Lower lobe of right lung (tissue), 2 donors: ENCODE results near the gene ZCCHC4. TPM values are rescaled to one million over a fixed set of nuclear protein-coding genes. Genes with fewer than 3 reads are reported as not detected.

ENCODE experiments used
- ATAC-seq, 2 donors: fragments of 200-7000 bp; cut with Tn5 transposase; one replicate each; pipeline ENCODE4 v1.9.1; 2020 to 2022; ENCODE audit warnings: mild to moderate bottlenecking in 2 of 2, moderate library complexity in 2 of 2
- DNase-seq: peaks from one replicate; pipeline ENCODE4 v3.0.0-alpha.2; 2020
- H3K27ac ChIP-seq: fragments of 200-600 bp; one replicate; pipeline ENCODE4 v1.8.0; 2022
- H3K27me3 ChIP-seq: fragments of 200-600 bp; one replicate; pipeline ENCODE4 v1.8.0; 2022; ENCODE audit warnings: low read depth
- H3K36me3 ChIP-seq: fragments of 200-600 bp; one replicate; pipeline ENCODE4 v1.8.0; 2022; ENCODE audit warnings: mild to moderate bottlenecking
- H3K4me1 ChIP-seq: fragments of 200-600 bp; one replicate; pipeline ENCODE4 v1.8.0; 2022
- H3K4me3 ChIP-seq: fragments of 200-600 bp; one replicate; pipeline ENCODE4 v1.8.0; 2022; ENCODE audit warnings: mild to moderate bottlenecking
- H3K9me3 ChIP-seq: fragments of 200-600 bp; one replicate; pipeline ENCODE4 v1.8.0; 2022
- CTCF ChIP-seq: fragments of 200-600 bp; IDR thresholded peaks from one replicate; pipeline ENCODE4 v1.8.0; 2022; ENCODE audit warnings: antibody characterized with exemption, mild to moderate bottlenecking
- intact Hi-C: fragments of 100-400 bp; cut with DNase I; formaldehyde crosslinking; loops from one replicate; pipeline ENCODE4 v1.11.0; 2022
- total RNA-seq: library from RNA; stranded (reverse); fragmentation: NEBNext Ultra II Directional; extraction: Animal tissue kit (Norgen Biotek cat#: 25700); gene quantifications from one replicate; pipeline ENCODE4 v1.2.1, GENCODE V29; 2021
- donor health status: DM: no; HTN: yes; CAD: no; lungs with severe emphysema.

Gene ZCCHC4
- total RNA-seq, 1 donor from 2014 or later, result 12.2 TPM

- Histone ChIP-seq H3K4me1 (no peaks in the 10 kb centered on the region), H3K36me3 (no peaks in the 10 kb centered on the region), H3K27me3 (no peaks in the 10 kb centered on the region), H3K27ac (no peak overlapping the region), H3K4me3 (no peak overlapping the region), H3K9me3 (no peaks in the 10 kb centered on the region)
- DNase-seq (no peak), ATAC-seq (no peak)
- no peak for TF ChIP-seq CTCF
- intact Hi-C loops, result no loop called here
These were observed 9.9 kb upstream of the ZCCHC4 start for GRCh38 chr4:25302626-25303025.

DNA sequence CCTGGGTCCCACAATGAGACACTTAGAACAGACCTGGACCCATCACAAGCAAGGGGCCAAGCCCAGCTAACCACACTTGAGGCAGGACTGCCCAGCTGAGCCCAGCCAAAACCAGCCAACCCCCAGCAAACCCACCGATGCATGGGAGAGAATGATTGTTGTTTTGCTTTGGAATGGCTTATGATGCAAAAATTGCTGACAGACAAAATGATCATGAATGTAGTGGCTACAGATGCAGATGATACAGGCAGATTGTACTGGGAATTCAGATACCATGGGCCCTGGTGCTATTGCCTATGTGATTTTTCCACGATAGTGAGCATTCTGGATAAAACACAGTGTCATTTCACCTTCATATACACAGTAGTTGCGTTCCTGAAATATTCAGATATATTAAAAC lies 9.0 kb upstream of the ZCCHC4 start:
- no peak for DNase-seq
- Histone ChIP-seq H3K9me3 (no peaks in the 10 kb centered on the region), H3K27me3 (no peaks in the 10 kb centered on the region), H3K27ac (no peak overlapping the region), H3K36me3 (no peaks in the 10 kb centered on the region), H3K4me1 (no peaks in the 10 kb centered on the region), H3K4me3 (no peak overlapping the region)
- intact Hi-C loops, result no loop called here
- ATAC-seq, result no peak
- TF ChIP-seq CTCF, result no peak

GRCh38 chr4:25306518-25307057 lies 6.0 kb upstream of the ZCCHC4 start:
- Histone ChIP-seq H3K9me3 (no peaks in the 10 kb centered on the region), H3K4me3 (no peak overlapping the region), H3K27ac (no peak overlapping the region), H3K36me3 (no peaks in the 10 kb centered on the region), H3K4me1 (no peaks in the 10 kb centered on the region), H3K27me3 (no peaks in the 10 kb centered on the region)
- intact Hi-C loops, result no loop called here
- ATAC-seq, result no peak
- no peak for TF ChIP-seq CTCF
- DNase-seq, result no peak

DNA sequence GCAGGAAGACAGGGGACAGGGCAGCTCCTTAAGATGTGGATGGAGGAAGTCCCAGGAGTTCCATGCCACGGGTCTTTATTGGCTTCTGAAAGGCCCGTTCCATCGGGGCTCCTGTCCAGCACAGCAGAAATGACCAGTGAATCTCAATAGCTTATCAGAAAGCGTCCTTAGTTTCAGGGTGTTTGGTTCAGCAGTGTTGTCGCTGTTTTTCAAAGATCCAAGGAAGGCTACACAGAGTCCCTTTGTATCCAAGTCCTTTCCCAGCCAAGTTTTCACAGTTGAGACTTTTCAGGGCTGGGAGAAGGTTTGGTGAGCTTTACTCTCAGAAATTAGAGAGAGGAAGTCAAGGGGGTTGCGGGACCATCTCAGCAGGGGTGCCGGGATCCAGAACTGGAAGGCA lies 5.0 kb upstream of the ZCCHC4 start:
- intact Hi-C loops, result no loop called here
- H3K36me3 ChIP-seq, result no peaks in the 10 kb centered on the region
- ATAC-seq, result no peak
- no peak overlapping the region for H3K4me3 ChIP-seq
- no peak for DNase-seq
- H3K27me3 ChIP-seq, result no peaks in the 10 kb centered on the region
- no peaks in the 10 kb centered on the region for H3K4me1 ChIP-seq
- no peak overlapping the region for H3K27ac ChIP-seq
- H3K9me3 ChIP-seq, result no peaks in the 10 kb centered on the region
- no peak for TF ChIP-seq CTCF

DNA sequence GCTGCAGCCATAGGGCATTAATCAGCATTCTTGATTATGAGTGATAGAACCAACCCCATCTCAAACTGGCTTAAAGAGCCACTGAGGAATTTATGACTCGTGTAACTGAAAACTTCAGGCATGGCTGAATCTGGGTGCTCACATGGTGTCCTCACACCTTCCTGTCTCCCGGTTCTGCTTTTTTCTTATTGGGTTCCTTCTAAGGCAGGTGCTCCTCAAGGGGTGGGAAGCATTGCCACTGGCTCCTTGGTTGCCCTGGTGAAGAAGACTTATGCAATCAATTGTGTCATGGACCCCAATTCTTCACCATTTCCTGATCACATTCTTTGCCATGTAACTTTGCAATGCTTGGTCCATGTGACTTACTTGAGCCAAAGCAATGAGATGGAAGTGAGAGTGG lies 4.3 kb upstream of the ZCCHC4 start:
- no peaks in the 10 kb centered on the region for H3K27me3 ChIP-seq
- H3K27ac ChIP-seq, result no peak overlapping the region
- intact Hi-C loops, result no loop called here
- ATAC-seq (no peak), DNase-seq (no peak)
- H3K4me3 ChIP-seq, result no peak overlapping the region
- H3K36me3 ChIP-seq, result no peaks in the 10 kb centered on the region
- H3K9me3 ChIP-seq, result no peaks in the 10 kb centered on the region
- peaks cover 4% of the 10 kb centered on the region for H3K4me1 ChIP-seq
- no peak for TF ChIP-seq CTCF

- Histone ChIP-seq H3K4me3 (no peak overlapping the region), H3K9me3 (no peaks in the 10 kb centered on the region), H3K4me1 (peaks cover 8% of the 10 kb centered on the region), H3K36me3 (no peaks in the 10 kb centered on the region), H3K27me3 (no peaks in the 10 kb centered on the region), H3K27ac (no peak overlapping the region)
- DNase-seq (no peak), ATAC-seq (no peak)
- intact Hi-C loops, result no loop called here
- no peak for TF ChIP-seq CTCF
These were observed 3.8 kb upstream of the ZCCHC4 start for GRCh38 chr4:25308761-25309160.
